B cell (primary cell): ENCODE measurements around the gene STXBP1. TPM values are rescaled to one million over a fixed set of nuclear protein-coding genes. Genes with fewer than 3 reads are reported as not detected.

Experiments used
- ATAC-seq: fragments of 200-7000 bp; cut with Tn5 transposase; one replicate; pipeline ENCODE4 v1.10.0; 2021; ENCODE audit warnings: low read depth, mild to moderate bottlenecking, moderate number of reproducible peaks, moderate library complexity
- CTCF ChIA-PET: fragments of 350-600 bp; sonication (Branson Sonifier 250); formaldehyde crosslinking; loops from one replicate; lab custom pipeline; 2021; ENCODE audit warnings: antibody characterized with exemption, inconsistent platforms; lab: Charles Lee
- POLR2A ChIA-PET: fragments of 350-600 bp; sonication (Branson Sonifier 250); formaldehyde crosslinking; loops from one replicate; lab custom pipeline; 2021; ENCODE audit warnings: antibody characterized with exemption; lab: Charles Lee
- DNase-seq: peaks from one replicate; pipeline ENCODE4 v3.0.0; 2013
- H2AFZ ChIP-seq: 2 replicates; pipeline ENCODE4 v1.6.1; 2012; ENCODE audit warnings: mild to moderate bottlenecking, low read depth, low read length; ENCODE audit not compliant: insufficient read depth, poor library complexity, severe bottlenecking
- H3K27ac ChIP-seq, 2 donors: 1 replicate in 1 of 2; 2 replicates in 1 of 2; pipeline ENCODE4 v1.5.1; 2012 to 2013; ENCODE audit warnings: low read length in 2 of 2, mild to moderate bottlenecking in 2 of 2, moderate library complexity in 1 of 2
- H3K27me3 ChIP-seq, 4 experiments: fragments of 200-600 bp in 1 of 4; sonication (generic) in 1 of 4; replicated peaks in 1 of 4; 1 replicate in 2 of 4; 2 replicates in 2 of 4; pipeline versions ENCODE4 v1.6.1 to v1.7.0; 2013 to 2016; ENCODE audit warnings: low read length in 3 of 4, mild to moderate bottlenecking in 2 of 4, mixed read lengths in 1 of 4, moderate library complexity in 1 of 4; ENCODE audit not compliant: insufficient read depth in 4 of 4, control insufficient read depth in 3 of 4; ENCODE audit errors: control extremely low read depth in 1 of 4
- H3K36me3 ChIP-seq, 2 experiments: replicated peaks in 1 of 2; 1 replicate in 1 of 2; 2 replicates in 1 of 2; pipeline versions ENCODE4 v1.6.1 to v1.7.1; 2013; ENCODE audit warnings: low read length in 1 of 2; ENCODE audit not compliant: insufficient read depth in 2 of 2, control insufficient read depth in 1 of 2; ENCODE audit errors: control extremely low read depth in 1 of 2, extremely low read depth in 1 of 2
- H3K4me1 ChIP-seq, 2 donors: fragments of 200-600 bp in 1 of 2; sonication (generic) in 1 of 2; 1 replicate in 1 of 2; 2 replicates in 1 of 2; pipeline versions ENCODE4 v1.5.1 to v1.6.1; 2013 to 2017; ENCODE audit warnings: low read length in 2 of 2; ENCODE audit not compliant: control insufficient read depth in 2 of 2, insufficient read depth in 2 of 2
- H3K4me2 ChIP-seq: replicated peaks from 2 replicates; pipeline ENCODE3; 2012; ENCODE audit warnings: mild to moderate bottlenecking, low read depth, low read length; ENCODE audit not compliant: poor library complexity, severe bottlenecking
- H3K4me3 ChIP-seq, 5 experiments: fragments of 200-600 bp in 1 of 5; sonication (generic) in 1 of 5; 1 replicate in 3 of 5; 2 replicates in 2 of 5; pipeline versions ENCODE4 v1.5.1 to v1.7.0; 2011 to 2016; ENCODE audit warnings: low read length in 4 of 5, mild to moderate bottlenecking in 4 of 5, low read depth in 2 of 5, control low read depth in 1 of 5, moderate library complexity in 1 of 5; ENCODE audit not compliant: insufficient read depth in 1 of 5; ENCODE audit errors: control extremely low read depth in 1 of 5, extremely low read depth in 1 of 5
- H3K79me2 ChIP-seq: fragments of 200-600 bp; sonication (generic); one replicate; pipeline ENCODE4 v1.6.0; 2016; ENCODE audit warnings: low read length; ENCODE audit not compliant: control insufficient read depth, insufficient read depth
- H3K9ac ChIP-seq: fragments of 200-600 bp; sonication (generic); 2 replicates; pipeline ENCODE4 v1.6.1; 2017; ENCODE audit warnings: mild to moderate bottlenecking, low read length, moderate library complexity
- H3K9me3 ChIP-seq, 3 donors: one replicate each; pipeline versions ENCODE4 v1.6.1 to v1.7.1; 2013; ENCODE audit warnings: low read length in 2 of 3; ENCODE audit not compliant: control insufficient read depth in 2 of 3, insufficient read depth in 1 of 3; ENCODE audit errors: control extremely low read depth in 1 of 3
- H4K20me1 ChIP-seq: 2 replicates; pipeline ENCODE4 v1.6.0; 2012; ENCODE audit warnings: mild to moderate bottlenecking, low read length; ENCODE audit not compliant: insufficient read depth, control insufficient read depth, poor library complexity, severe bottlenecking
- H3K27ac Mint-ChIP-seq: one replicate; pipeline ENCODE4 v1.8.0; 2021; ENCODE audit warnings: mixed read lengths
- H3K27me3 Mint-ChIP-seq: one replicate; pipeline ENCODE4 v1.8.0; 2021; ENCODE audit warnings: mixed read lengths
- H3K4me1 Mint-ChIP-seq: one replicate; pipeline ENCODE4 v1.8.0; 2021; ENCODE audit warnings: mixed read lengths
- H3K4me3 Mint-ChIP-seq: one replicate; pipeline ENCODE4 v1.8.0; 2021; ENCODE audit warnings: mixed read lengths
- H3K9me3 Mint-ChIP-seq: one replicate; pipeline ENCODE4 v1.8.0; 2022; ENCODE audit warnings: mixed read lengths; ENCODE audit not compliant: insufficient read depth
- EZH2 ChIP-seq: IDR thresholded peaks from 2 replicates; pipeline ENCODE4 v1.6.1; 2012; ENCODE audit warnings: borderline replicate concordance, low read depth, mild to moderate bottlenecking, moderate library complexity, low read length; ENCODE audit not compliant: insufficient read depth, poor library complexity, severe bottlenecking
- WGBS: methylation state at CpG from one replicate; pipeline ENCODE4 v1.1.5; 2013; ENCODE audit warnings: missing lambda C conversion rate; ENCODE audit not compliant: insufficient coverage; 5-methylcytosine and 5-hydroxymethylcytosine counted together
- intact Hi-C: fragments of 100-400 bp; cut with micrococcal nuclease; formaldehyde crosslinking; loops from one replicate; pipeline ENCODE4 v1.10.0; 2022
- polyA plus RNA-seq: library from polyadenylated mRNA; depleted of rRNA; stranded (reverse); fragments of >200 nt; gene quantifications from 2 replicates; pipeline ENCODE4 v1.2.3, GENCODE V29; 2012
- total RNA-seq, 2 donors: library from RNA; stranded (reverse); fragments of 120-200 nt in 1 of 2; gene quantifications; 1 replicate in 1 of 2; 2 replicates in 1 of 2; pipeline versions ENCODE4 v1.2.3 to v1.2.4, GENCODE V29; 2013 to 2022
- TF ChIP-seq, protein P1 (sequence below): fragments of 200-600 bp; IDR thresholded peaks from one replicate; pipeline ENCODE4 v1.8.0; 2022; ENCODE audit warnings: antibody characterized with exemption, mild to moderate bottlenecking

Gene STXBP1
- total and polyA plus RNA-seq, 2 donors (not counting 1 experiment from before 2014, with no cell fraction given), result 0.62 TPM; not detected in 1

DNA sequence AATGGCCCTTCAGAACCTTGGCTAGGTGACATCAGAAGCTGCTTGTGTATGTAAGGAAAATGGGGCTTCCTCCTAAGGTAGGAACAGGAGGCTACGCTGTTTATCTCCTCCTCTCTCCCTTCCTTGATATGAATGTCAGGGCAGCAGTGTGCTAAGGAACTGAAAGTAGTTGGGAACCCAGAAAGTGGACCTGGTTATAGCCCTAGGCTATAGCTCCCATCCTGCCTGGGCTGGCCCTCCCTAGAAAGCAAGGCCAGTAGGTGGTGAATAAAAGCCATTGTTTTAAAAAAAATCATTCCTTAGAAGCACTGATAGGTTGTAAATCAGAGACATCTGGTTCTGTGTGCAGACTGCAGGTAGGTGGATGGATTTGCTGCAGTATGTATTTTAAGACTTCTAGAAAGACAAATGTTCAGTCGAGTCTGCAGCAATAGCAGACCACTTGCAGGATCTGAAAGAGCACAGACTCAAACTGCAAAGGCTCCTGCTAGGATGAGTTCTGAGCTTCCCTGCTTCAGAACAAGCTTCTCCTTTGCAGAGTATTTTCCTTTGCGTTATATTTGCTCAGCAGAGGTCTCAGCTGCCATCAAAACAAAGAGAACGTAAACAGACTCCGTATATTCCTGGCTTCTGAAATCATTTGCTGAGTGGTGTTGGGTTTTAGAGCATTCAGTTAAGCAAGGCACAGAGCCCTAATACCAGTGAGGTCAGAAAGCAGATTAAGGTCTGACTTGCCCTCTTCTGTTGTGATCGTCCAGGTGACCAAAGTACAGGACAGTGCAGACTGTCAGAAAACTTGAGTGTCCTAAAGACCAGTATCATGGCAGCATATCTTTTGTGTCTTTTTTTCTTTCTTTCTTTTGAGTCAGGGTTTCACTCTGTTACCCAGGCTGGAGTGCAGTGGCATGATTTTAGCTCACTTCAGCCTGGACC, 74.7 kb downstream of the STXBP1 start:
- H4K20me1 ChIP-seq, result no peaks in the 10 kb centered on the region
- no peaks in the 10 kb centered on the region for H3K27me3 ChIP-seq
- 100% methylated on average over 5 of the region's 6 CpGs for WGBS
- H3K4me3 ChIP-seq, result no peak overlapping the region
- POLR2A ChIA-PET, result no interaction called here
- no peak overlapping the region for H3K9ac ChIP-seq
- TF ChIP-seq EZH2, result no peak
- TF ChIP-seq, protein P1, sequence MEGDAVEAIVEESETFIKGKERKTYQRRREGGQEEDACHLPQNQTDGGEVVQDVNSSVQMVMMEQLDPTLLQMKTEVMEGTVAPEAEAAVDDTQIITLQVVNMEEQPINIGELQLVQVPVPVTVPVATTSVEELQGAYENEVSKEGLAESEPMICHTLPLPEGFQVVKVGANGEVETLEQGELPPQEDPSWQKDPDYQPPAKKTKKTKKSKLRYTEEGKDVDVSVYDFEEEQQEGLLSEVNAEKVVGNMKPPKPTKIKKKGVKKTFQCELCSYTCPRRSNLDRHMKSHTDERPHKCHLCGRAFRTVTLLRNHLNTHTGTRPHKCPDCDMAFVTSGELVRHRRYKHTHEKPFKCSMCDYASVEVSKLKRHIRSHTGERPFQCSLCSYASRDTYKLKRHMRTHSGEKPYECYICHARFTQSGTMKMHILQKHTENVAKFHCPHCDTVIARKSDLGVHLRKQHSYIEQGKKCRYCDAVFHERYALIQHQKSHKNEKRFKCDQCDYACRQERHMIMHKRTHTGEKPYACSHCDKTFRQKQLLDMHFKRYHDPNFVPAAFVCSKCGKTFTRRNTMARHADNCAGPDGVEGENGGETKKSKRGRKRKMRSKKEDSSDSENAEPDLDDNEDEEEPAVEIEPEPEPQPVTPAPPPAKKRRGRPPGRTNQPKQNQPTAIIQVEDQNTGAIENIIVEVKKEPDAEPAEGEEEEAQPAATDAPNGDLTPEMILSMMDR, result no peak
- DNase-seq (no peak), ATAC-seq (no peak)
- H2AFZ ChIP-seq, result no peak overlapping the region
- Mint-ChIP-seq H3K4me3 (no peak overlapping the region), H3K9me3 (no peaks in the 10 kb centered on the region), H3K27me3 (peaks cover 8% of the 10 kb centered on the region), H3K4me1 (no peaks in the 10 kb centered on the region), H3K27ac (no peak overlapping the region)
- intact Hi-C loops, result no loop called here
- no peak overlapping the region for H3K27ac ChIP-seq
- H3K4me2 ChIP-seq, result no peak overlapping the region
- CTCF ChIA-PET, result no interaction called here
- no peaks in the 10 kb centered on the region for H3K9me3 ChIP-seq
- no peaks in the 10 kb centered on the region for H3K79me2 ChIP-seq
- H3K36me3 ChIP-seq, result no peaks in the 10 kb centered on the region
- H3K4me1 ChIP-seq, result no peaks in the 10 kb centered on the region
